Astrocyte (in vitro differentiated cells and primary cell): ENCODE results near the gene GFM1. TPM values are rescaled to one million over a fixed set of nuclear protein-coding genes. Genes with fewer than 3 reads are reported as not detected.

Experiments
- DNase-seq: peaks from one replicate; pipeline ENCODE4 v3.0.0-alpha.2; 2010; ENCODE audit warnings: low read depth
- FAIRE-seq: peaks from 2 replicates; lab custom pipeline; 2011; peaks lifted over from hg19 to GRCh38; lab: Jason Lieb, UNC
- H2AFZ ChIP-seq: 2 replicates; pipeline ENCODE4 v1.6.0; 2012; ENCODE audit warnings: low read depth, low read length, inconsistent platforms
- H3K27ac ChIP-seq: 2 replicates; pipeline ENCODE4 v1.5.1; 2011; ENCODE audit warnings: low read depth, low read length, inconsistent platforms
- H3K27me3 ChIP-seq: 2 replicates; pipeline ENCODE4 v1.6.0; 2011; ENCODE audit warnings: low read length, inconsistent platforms; ENCODE audit not compliant: insufficient read depth
- H3K36me3 ChIP-seq: 2 replicates; pipeline ENCODE4 v1.5.1; 2011; ENCODE audit warnings: low read length, inconsistent platforms; ENCODE audit not compliant: insufficient read depth
- H3K4me1 ChIP-seq: 2 replicates; pipeline ENCODE4 v1.5.1; 2011; ENCODE audit warnings: low read length, inconsistent platforms; ENCODE audit not compliant: insufficient read depth
- H3K4me2 ChIP-seq: 2 replicates; pipeline ENCODE4 v1.6.0; 2012; ENCODE audit warnings: low read length, inconsistent platforms
- H3K4me3 ChIP-seq: 2 replicates; pipeline ENCODE4 v1.5.1; 2011; ENCODE audit warnings: low read depth, mild to moderate bottlenecking, low read length, inconsistent platforms; ENCODE audit not compliant: insufficient read depth
- H3K79me2 ChIP-seq: 2 replicates; pipeline ENCODE4 v1.6.0; 2012; ENCODE audit warnings: mild to moderate bottlenecking, low read length, inconsistent platforms; ENCODE audit not compliant: insufficient read depth
- H3K9ac ChIP-seq: 2 replicates; pipeline ENCODE4 v1.6.0; 2012; ENCODE audit warnings: mild to moderate bottlenecking, low read length, inconsistent platforms
- H3K9me3 ChIP-seq: 2 replicates; pipeline ENCODE4 v1.5.1; 2012; ENCODE audit warnings: low read depth, mild to moderate bottlenecking, low read length, inconsistent platforms; ENCODE audit not compliant: insufficient read depth
- H4K20me1 ChIP-seq: 2 replicates; pipeline ENCODE4 v1.6.0; 2012; ENCODE audit warnings: low read length, inconsistent platforms; ENCODE audit not compliant: insufficient read depth
- H3K27ac Mint-ChIP-seq: one replicate; pipeline ENCODE4 v1.8.0; 2021; ENCODE audit warnings: mild to moderate bottlenecking, mixed read lengths; ENCODE audit not compliant: unreplicated experiment
- H3K27me3 Mint-ChIP-seq: one replicate; pipeline ENCODE4 v1.8.0; 2021; ENCODE audit warnings: low read depth, mixed read lengths; ENCODE audit not compliant: unreplicated experiment
- H3K36me3 Mint-ChIP-seq: one replicate; pipeline ENCODE4 v1.8.0; 2021; ENCODE audit warnings: low read depth, mixed read lengths; ENCODE audit not compliant: unreplicated experiment
- H3K4me1 Mint-ChIP-seq: one replicate; pipeline ENCODE4 v1.8.0; 2021; ENCODE audit warnings: low read depth, mixed read lengths; ENCODE audit not compliant: unreplicated experiment
- H3K4me3 Mint-ChIP-seq: one replicate; pipeline ENCODE4 v1.8.0; 2021; ENCODE audit warnings: mild to moderate bottlenecking, moderate library complexity, mixed read lengths; ENCODE audit not compliant: unreplicated experiment
- H3K9me3 Mint-ChIP-seq: one replicate; pipeline ENCODE4 v1.8.0; 2021; ENCODE audit warnings: mild to moderate bottlenecking, mixed read lengths; ENCODE audit not compliant: unreplicated experiment
- EZH2 ChIP-seq: IDR thresholded peaks from 2 replicates; pipeline ENCODE4 v1.6.1; 2012; ENCODE audit warnings: mild to moderate bottlenecking, low read length, inconsistent platforms; ENCODE audit not compliant: insufficient read depth
- total RNA-seq: library from RNA; stranded (reverse); gene quantifications from 2 replicates; pipeline ENCODE4 v1.2.1, GENCODE V29; 2021
- TF ChIP-seq, protein P1 (sequence below): IDR thresholded peaks from 2 replicates; pipeline ENCODE4 v1.5.1; 2011; ENCODE audit warnings: low read depth, mild to moderate bottlenecking, inconsistent platforms, low read length, moderate library complexity; ENCODE audit not compliant: insufficient read depth

Gene GFM1
- total RNA-seq, 1 donor from 2014 or later = 32.6 TPM

DNA sequence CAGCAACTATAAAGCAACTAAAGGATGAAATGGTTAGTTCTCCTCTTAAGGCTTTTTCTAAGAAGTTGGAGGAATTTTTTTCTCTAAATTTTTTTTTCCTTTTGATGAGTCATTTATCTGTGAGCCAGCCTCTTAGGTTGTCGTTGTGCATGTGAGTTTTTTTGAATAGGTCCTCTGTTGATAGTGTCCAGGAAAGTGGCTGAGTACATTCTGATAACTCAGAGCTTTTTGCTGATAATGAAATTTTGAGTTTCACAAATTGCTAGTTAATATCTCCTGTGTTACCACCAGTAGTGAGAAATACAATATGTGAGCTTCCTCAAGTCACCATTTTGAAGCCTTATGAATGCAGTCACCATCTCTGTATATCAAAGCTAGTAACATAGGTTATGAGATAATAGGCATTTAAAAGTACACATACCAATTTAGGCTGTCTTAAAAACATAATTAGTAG, 35.2 kb downstream of the GFM1 start:
- H3K27me3 Mint-ChIP-seq = no peaks in the 10 kb centered on the region
- H3K27ac Mint-ChIP-seq = no peak overlapping the region
- H3K4me1 Mint-ChIP-seq = peaks cover 15% of the 10 kb centered on the region
- DNase-seq (peak; percentile 46), FAIRE-seq (no peak)
- peaks cover 12% of the 10 kb centered on the region for H3K36me3 Mint-ChIP-seq
- Histone ChIP-seq H3K36me3 (peaks cover 3% of the 10 kb centered on the region), H4K20me1 (no peaks in the 10 kb centered on the region), H3K4me3 (no peak overlapping the region), H3K9me3 (no peaks in the 10 kb centered on the region), H3K27ac (no peak overlapping the region), H2AFZ (no peak overlapping the region), H3K9ac (no peak overlapping the region), H3K4me1 (peaks cover 13% of the 10 kb centered on the region), H3K4me2 (peak overlapping the region; percentile 11), H3K79me2 (peaks cover 3% of the 10 kb centered on the region), H3K27me3 (no peaks in the 10 kb centered on the region)
- TF ChIP-seq, protein P1, sequence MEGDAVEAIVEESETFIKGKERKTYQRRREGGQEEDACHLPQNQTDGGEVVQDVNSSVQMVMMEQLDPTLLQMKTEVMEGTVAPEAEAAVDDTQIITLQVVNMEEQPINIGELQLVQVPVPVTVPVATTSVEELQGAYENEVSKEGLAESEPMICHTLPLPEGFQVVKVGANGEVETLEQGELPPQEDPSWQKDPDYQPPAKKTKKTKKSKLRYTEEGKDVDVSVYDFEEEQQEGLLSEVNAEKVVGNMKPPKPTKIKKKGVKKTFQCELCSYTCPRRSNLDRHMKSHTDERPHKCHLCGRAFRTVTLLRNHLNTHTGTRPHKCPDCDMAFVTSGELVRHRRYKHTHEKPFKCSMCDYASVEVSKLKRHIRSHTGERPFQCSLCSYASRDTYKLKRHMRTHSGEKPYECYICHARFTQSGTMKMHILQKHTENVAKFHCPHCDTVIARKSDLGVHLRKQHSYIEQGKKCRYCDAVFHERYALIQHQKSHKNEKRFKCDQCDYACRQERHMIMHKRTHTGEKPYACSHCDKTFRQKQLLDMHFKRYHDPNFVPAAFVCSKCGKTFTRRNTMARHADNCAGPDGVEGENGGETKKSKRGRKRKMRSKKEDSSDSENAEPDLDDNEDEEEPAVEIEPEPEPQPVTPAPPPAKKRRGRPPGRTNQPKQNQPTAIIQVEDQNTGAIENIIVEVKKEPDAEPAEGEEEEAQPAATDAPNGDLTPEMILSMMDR = no peak
- TF ChIP-seq EZH2 = no peak
- H3K9me3 Mint-ChIP-seq = no peaks in the 10 kb centered on the region
- H3K4me3 Mint-ChIP-seq = no peak overlapping the region

DNA sequence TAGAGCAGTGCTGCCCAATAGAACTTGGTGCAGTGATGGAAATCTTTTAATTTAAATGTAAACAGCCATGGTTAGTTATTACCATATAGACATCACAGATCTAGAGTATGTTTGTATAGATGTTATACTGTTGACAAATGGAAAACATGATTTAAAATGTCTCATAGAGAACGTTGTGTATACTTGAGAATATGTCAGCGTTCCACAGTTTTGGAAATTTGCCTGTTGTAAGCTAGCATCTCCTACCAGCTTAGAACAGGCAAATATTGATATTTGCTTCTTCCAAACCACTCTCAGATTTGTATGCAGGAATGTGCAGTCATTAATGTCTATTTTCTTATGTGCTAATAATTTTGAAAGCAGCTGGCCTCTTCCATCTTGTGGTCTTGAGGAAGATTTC, 36.5 kb downstream of the GFM1 start:
- Histone ChIP-seq H3K9me3 (no peaks in the 10 kb centered on the region), H3K4me2 (no peak overlapping the region), H4K20me1 (no peaks in the 10 kb centered on the region), H3K9ac (no peak overlapping the region), H3K36me3 (peaks cover 3% of the 10 kb centered on the region), H3K4me3 (no peak overlapping the region), H3K4me1 (peaks cover 22% of the 10 kb centered on the region), H3K27ac (no peak overlapping the region), H3K79me2 (peaks cover 3% of the 10 kb centered on the region), H2AFZ (no peak overlapping the region), H3K27me3 (no peaks in the 10 kb centered on the region)
- Mint-ChIP-seq H3K27ac (no peak overlapping the region), H3K36me3 (peaks cover 14% of the 10 kb centered on the region), H3K9me3 (no peaks in the 10 kb centered on the region), H3K4me1 (peaks cover 25% of the 10 kb centered on the region), H3K27me3 (no peaks in the 10 kb centered on the region), H3K4me3 (no peak overlapping the region)
- FAIRE-seq (no peak), DNase-seq (no peak)
- TF ChIP-seq, protein P1 = no peak
- TF ChIP-seq EZH2 = no peak

DNA sequence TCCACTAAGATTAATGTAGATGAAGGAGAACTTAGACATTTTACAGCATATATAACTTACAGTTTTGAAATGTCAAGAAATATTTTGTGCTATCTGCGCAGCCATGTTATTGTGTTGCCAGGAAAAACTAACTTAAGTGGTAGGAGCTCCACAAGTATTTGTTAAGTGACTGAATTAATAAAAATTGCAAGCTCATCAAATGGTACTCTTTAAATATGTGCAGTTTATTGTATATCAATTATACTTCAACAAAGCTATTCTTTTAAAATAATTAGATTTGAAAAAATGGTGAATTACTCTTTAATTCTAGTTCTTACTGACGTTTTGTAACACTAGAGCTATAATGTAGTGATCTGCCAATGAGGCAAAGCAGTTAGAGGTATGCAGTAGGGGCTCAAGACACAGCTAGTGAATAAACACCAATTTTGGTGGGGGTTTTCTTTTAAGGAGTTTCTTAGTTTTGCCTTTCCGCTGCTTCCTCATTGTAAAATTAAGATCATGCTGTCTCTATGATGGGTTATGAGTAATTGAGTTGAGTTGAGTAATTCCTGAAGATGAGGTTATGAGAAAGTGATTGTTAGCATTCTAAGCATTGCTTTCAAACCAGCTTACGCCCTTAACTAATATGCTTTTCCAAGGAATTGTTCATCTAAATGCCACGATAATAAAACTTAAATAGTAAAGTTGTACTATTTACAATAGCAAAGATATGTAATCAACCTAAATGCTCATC, 39.1 kb downstream of the GFM1 start:
- Histone ChIP-seq H3K79me2 (peaks cover 3% of the 10 kb centered on the region), H3K27ac (peak overlapping the region; percentile 76), H3K4me2 (peak overlapping the region; percentile 49)

More for the DNA sequence above, 39.1 kb downstream of the GFM1 start:
- no peak for TF ChIP-seq EZH2
- TF ChIP-seq, protein P1 = no peak
- no peaks in the 10 kb centered on the region for H3K9me3 Mint-ChIP-seq
- Histone ChIP-seq H3K4me1 (peaks cover 22% of the 10 kb centered on the region), H3K9ac (peak overlapping the region; percentile 42), H3K27me3 (no peaks in the 10 kb centered on the region), H3K36me3 (peaks cover 3% of the 10 kb centered on the region), H3K9me3 (no peaks in the 10 kb centered on the region), H2AFZ (no peak overlapping the region), H3K4me3 (no peak overlapping the region), H4K20me1 (no peaks in the 10 kb centered on the region)
- peak overlapping the region; percentile 82 for H3K27ac Mint-ChIP-seq
- no peaks in the 10 kb centered on the region for H3K27me3 Mint-ChIP-seq
- H3K4me1 Mint-ChIP-seq = peaks cover 25% of the 10 kb centered on the region
- DNase-seq (peak; percentile 78), FAIRE-seq (peak; percentile 41)
- peaks cover 6% of the 10 kb centered on the region for H3K36me3 Mint-ChIP-seq
- H3K4me3 Mint-ChIP-seq = no peak overlapping the region
